H7 (cell line): ENCODE measurements around the gene SPTSSA. TPM values are rescaled to one million over a fixed set of nuclear protein-coding genes. Genes with fewer than 3 reads are reported as not detected.
"Not testable (repeated sequence)": the region's sequence is repeated elsewhere in the genome, so short reads cannot be mapped to it uniquely, and the experiment has no call there.

ENCODE experiments used
- DNase-seq: peaks from one replicate; pipeline ENCODE4 v3.0.0; 2012
- H3K27me3 ChIP-seq: 2 replicates; pipeline ENCODE4 v1.6.0; 2011; ENCODE audit warnings: mild to moderate bottlenecking, low read length; ENCODE audit not compliant: control insufficient read depth, insufficient read depth
- H3K36me3 ChIP-seq: replicated peaks from 2 replicates; pipeline ENCODE4 v1.5.1; 2011; ENCODE audit warnings: low read length; ENCODE audit not compliant: control insufficient read depth, insufficient read depth
- H3K4me3 ChIP-seq: 2 replicates; pipeline ENCODE4 v1.5.1; 2011; ENCODE audit warnings: low read depth, mild to moderate bottlenecking, control low read depth, low read length, moderate library complexity; ENCODE audit not compliant: insufficient read depth
- total RNA-seq: library from RNA; depleted of rRNA; stranded (reverse); fragments of >200 nt; shearing (Covaris generic); gene quantifications from 2 replicates; pipeline ENCODE4 v1.2.3, GENCODE V29; 2014; rRNA removed

Gene SPTSSA
- total RNA-seq: 16.0 and 18.7 TPM in 2 replicates

GRCh38 chr14:34462132-34462893 lies at the start of gene SPTSSA:
Gene SPTSSA, minus strand, starts transcription at chr14:34462240. Its CDS starts 33 bp downstream, at chr14:34462207.
- Histone ChIP-seq H3K36me3 (no peaks in the 10 kb centered on the region), H3K27me3 (no peaks in the 10 kb centered on the region), H3K4me3 (peak within 1 kb of the TSS; percentile 72)
- peak; percentile 97 for DNase-seq

- H3K36me3 ChIP-seq: no peaks in the 10 kb centered on the region
- H3K4me3 ChIP-seq: no peak overlapping the region
- H3K27me3 ChIP-seq: no peaks in the 10 kb centered on the region
- no peak for DNase-seq
Measured at GRCh38 chr14:34507884-34508283, 45.8 kb upstream of the SPTSSA start.

- no peak for DNase-seq
Measured at GRCh38 chr14:34507459-34507858, 45.4 kb upstream of the SPTSSA start.

GRCh38 chr14:34505124-34505491 lies 43.1 kb upstream of the SPTSSA start:
- H3K27me3 ChIP-seq, H3K36me3 ChIP-seq, H3K4me3 ChIP-seq, DNase-seq: not testable (repeated sequence)

More at GRCh38 chr14:34507459-34507858, 45.4 kb upstream of the SPTSSA start:
- Histone ChIP-seq H3K27me3 (no peaks in the 10 kb centered on the region), H3K36me3 (no peaks in the 10 kb centered on the region), H3K4me3 (no peak overlapping the region)

- H3K4me3 ChIP-seq, H3K27me3 ChIP-seq, H3K36me3 ChIP-seq, DNase-seq: not testable (repeated sequence)
Measured at GRCh38 chr14:34504027-34504426, 42.0 kb upstream of the SPTSSA start.

GRCh38 chr14:34502545-34503225 lies 40.6 kb upstream of the SPTSSA start:
- Histone ChIP-seq H3K27me3 (no peaks in the 10 kb centered on the region), H3K36me3 (no peaks in the 10 kb centered on the region), H3K4me3 (no peak overlapping the region)
- no peak for DNase-seq

GRCh38 chr14:34502001-34502400 lies 40.0 kb upstream of the SPTSSA start:
- Histone ChIP-seq H3K36me3 (no peaks in the 10 kb centered on the region), H3K27me3 (no peaks in the 10 kb centered on the region), H3K4me3 (no peak overlapping the region)
- DNase-seq: no peak

GRCh38 chr14:34501004-34501580 lies 39.1 kb upstream of the SPTSSA start:
- DNase-seq: no peak
- Histone ChIP-seq H3K27me3 (no peaks in the 10 kb centered on the region), H3K4me3 (no peak overlapping the region), H3K36me3 (no peaks in the 10 kb centered on the region)

GRCh38 chr14:34498684-34499412 lies 36.8 kb upstream of the SPTSSA start:
- peak; percentile 31 for DNase-seq
- Histone ChIP-seq H3K4me3 (no peak overlapping the region), H3K27me3 (no peaks in the 10 kb centered on the region), H3K36me3 (no peaks in the 10 kb centered on the region)

- peak; percentile 61 for DNase-seq
- Histone ChIP-seq H3K36me3 (no peaks in the 10 kb centered on the region), H3K27me3 (no peaks in the 10 kb centered on the region), H3K4me3 (no peak overlapping the region)
Measured at GRCh38 chr14:34496679-34497513, 34.9 kb upstream of the SPTSSA start.

GRCh38 chr14:34496007-34496678 lies 34.1 kb upstream of the SPTSSA start:
- H3K36me3 ChIP-seq: no peaks in the 10 kb centered on the region
- no peak for DNase-seq
- H3K27me3 ChIP-seq: no peaks in the 10 kb centered on the region
- H3K4me3 ChIP-seq: no peak overlapping the region

GRCh38 chr14:34489324-34489723 lies 27.3 kb upstream of the SPTSSA start:
- no peak for DNase-seq
- H3K36me3 ChIP-seq: no peaks in the 10 kb centered on the region
- H3K4me3 ChIP-seq: no peak overlapping the region

GRCh38 chr14:34488528-34488927 lies 26.5 kb upstream of the SPTSSA start:
- Histone ChIP-seq H3K36me3 (no peaks in the 10 kb centered on the region), H3K4me3 (no peak overlapping the region), H3K27me3 (no peaks in the 10 kb centered on the region)
- DNase-seq: no peak

More at GRCh38 chr14:34489324-34489723, 27.3 kb upstream of the SPTSSA start:
- H3K27me3 ChIP-seq: no peaks in the 10 kb centered on the region
